Measurements from ENCODE around the gene PAK3.

PAK3 gene

GRCh38 chrX:111095974-111096895 lies at the start of gene PAK3:
TSS of gene PAK3 (plus strand) at chrX:111096191. CDS start at chrX:111123104, 26,913 bp downstream.
- in situ Hi-C loops (cut with MboI; ENCODE audit: low pct_unique_long_range_greater_than_20kb, low sequenced_read_pairs, unreplicated experiment): no loop called here
- no peak for TF ChIP-seq CTCF (IDR thresholded peaks at IDR 0.05; ENCODE audit: extremely low read depth, insufficient read depth, missing control alignments)
- DNase-seq (ENCODE audit: low spot score): peak; percentile 26

GRCh38 chrX:111047575-111047974 lies 48.4 kb upstream of the PAK3 start:
- DNase-seq (ENCODE audit: low spot score): no peak
- in situ Hi-C loops (cut with MboI; ENCODE audit: low pct_unique_long_range_greater_than_20kb, low sequenced_read_pairs, unreplicated experiment): no loop called here
- TF ChIP-seq CTCF (IDR thresholded peaks at IDR 0.05; ENCODE audit: extremely low read depth, insufficient read depth, missing control alignments): no peak

- no peak for DNase-seq (ENCODE audit: low spot score)
- in situ Hi-C loops (cut with MboI; ENCODE audit: low pct_unique_long_range_greater_than_20kb, low sequenced_read_pairs, unreplicated experiment): no loop called here
- no peak for TF ChIP-seq CTCF (IDR thresholded peaks at IDR 0.05; ENCODE audit: extremely low read depth, insufficient read depth, missing control alignments)
Measured at GRCh38 chrX:111052478-111052877, 43.5 kb upstream of the PAK3 start.

- in situ Hi-C loops (cut with MboI; ENCODE audit: low pct_unique_long_range_greater_than_20kb, low sequenced_read_pairs, unreplicated experiment): no loop called here
- TF ChIP-seq CTCF (IDR thresholded peaks at IDR 0.05; ENCODE audit: extremely low read depth, insufficient read depth, missing control alignments): no peak
- no peak for DNase-seq (ENCODE audit: low spot score)
Measured at GRCh38 chrX:111071542-111072277, 24.3 kb upstream of the PAK3 start.

- in situ Hi-C loops (cut with MboI; ENCODE audit: low pct_unique_long_range_greater_than_20kb, low sequenced_read_pairs, unreplicated experiment): no loop called here
- TF ChIP-seq CTCF (IDR thresholded peaks at IDR 0.05; ENCODE audit: extremely low read depth, insufficient read depth, missing control alignments): no peak
- no peak for DNase-seq (ENCODE audit: low spot score)
Measured at GRCh38 chrX:111083081-111083480, 12.9 kb upstream of the PAK3 start.

- DNase-seq (ENCODE audit: low spot score): no peak
- in situ Hi-C loops (cut with MboI; ENCODE audit: low pct_unique_long_range_greater_than_20kb, low sequenced_read_pairs, unreplicated experiment): no loop called here
- no peak for TF ChIP-seq CTCF (IDR thresholded peaks at IDR 0.05; ENCODE audit: extremely low read depth, insufficient read depth, missing control alignments)
Measured at GRCh38 chrX:111086591-111087006, 9.4 kb upstream of the PAK3 start.

Data from GM13977 (cell line).